ENCODE results near the gene ZNF835. TPM values are rescaled to one million over a fixed set of nuclear protein-coding genes. Genes with fewer than 3 reads are reported as not detected.

The ZNF835 gene
- total RNA-seq, 4 donors from 2014 or later, result 0.27 to 2.4 (median 0.71) TPM

DNA sequence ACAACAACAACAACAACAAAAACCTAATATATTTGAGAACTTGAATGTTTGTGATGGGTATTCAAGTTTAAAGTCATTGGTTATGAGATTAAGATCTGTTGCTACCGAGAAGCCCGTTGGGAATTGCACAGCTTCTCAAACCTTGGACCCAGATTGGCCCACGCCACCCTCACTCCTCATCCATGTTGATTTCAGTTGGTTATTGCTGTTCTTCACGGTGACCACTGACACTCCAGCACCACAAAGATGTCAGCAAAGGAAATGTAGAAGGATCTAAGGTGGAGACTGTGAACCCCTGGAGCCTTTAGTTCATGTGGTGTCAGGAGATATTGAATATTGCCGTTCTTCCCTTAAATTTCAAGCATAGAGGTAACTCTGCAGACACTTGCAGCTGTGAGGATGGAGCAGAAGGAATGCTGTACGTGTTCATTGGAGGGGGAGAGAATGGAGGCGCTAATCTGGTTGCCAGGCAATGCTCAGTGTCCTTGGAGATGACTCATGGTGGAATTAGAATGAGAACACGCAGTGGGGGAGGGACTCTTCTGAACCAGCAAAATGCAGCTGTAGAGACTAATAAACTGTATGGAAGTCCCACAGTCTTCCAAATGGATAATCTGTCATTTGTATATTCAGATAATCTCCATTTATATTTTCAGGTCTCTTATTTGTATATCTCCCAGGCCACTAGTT lies 20.8 kb upstream of the ZNF835 start:
- TF ChIP-seq, protein P1, sequence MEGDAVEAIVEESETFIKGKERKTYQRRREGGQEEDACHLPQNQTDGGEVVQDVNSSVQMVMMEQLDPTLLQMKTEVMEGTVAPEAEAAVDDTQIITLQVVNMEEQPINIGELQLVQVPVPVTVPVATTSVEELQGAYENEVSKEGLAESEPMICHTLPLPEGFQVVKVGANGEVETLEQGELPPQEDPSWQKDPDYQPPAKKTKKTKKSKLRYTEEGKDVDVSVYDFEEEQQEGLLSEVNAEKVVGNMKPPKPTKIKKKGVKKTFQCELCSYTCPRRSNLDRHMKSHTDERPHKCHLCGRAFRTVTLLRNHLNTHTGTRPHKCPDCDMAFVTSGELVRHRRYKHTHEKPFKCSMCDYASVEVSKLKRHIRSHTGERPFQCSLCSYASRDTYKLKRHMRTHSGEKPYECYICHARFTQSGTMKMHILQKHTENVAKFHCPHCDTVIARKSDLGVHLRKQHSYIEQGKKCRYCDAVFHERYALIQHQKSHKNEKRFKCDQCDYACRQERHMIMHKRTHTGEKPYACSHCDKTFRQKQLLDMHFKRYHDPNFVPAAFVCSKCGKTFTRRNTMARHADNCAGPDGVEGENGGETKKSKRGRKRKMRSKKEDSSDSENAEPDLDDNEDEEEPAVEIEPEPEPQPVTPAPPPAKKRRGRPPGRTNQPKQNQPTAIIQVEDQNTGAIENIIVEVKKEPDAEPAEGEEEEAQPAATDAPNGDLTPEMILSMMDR (IDR thresholded peaks at IDR 0.05 in 4 of 5, conservative IDR thresholded peaks at IDR 0.05 in 1 of 5), result no peak
- no peak for TF ChIP-seq POLR2A (IDR thresholded peaks at IDR 0.05)
- Histone ChIP-seq H3K27me3 (no peaks in the 10 kb centered on the region), H3K36me3 (no peaks in the 10 kb centered on the region), H3K4me1 (no peaks in the 10 kb centered on the region), H3K4me3 (no peak overlapping the region), H3K27ac (no peak overlapping the region), H3K9me3 (no peaks in the 10 kb centered on the region)
- ATAC-seq (no peak), DNase-seq (no peak)
- intact Hi-C loops (cut with DNase I; ENCODE audit: low total_unique reads) (no loop called here), in situ Hi-C loops (cut with MboI; ENCODE audit: low sequenced_read_pairs in 4 of 4) (no loop called here)

DNA sequence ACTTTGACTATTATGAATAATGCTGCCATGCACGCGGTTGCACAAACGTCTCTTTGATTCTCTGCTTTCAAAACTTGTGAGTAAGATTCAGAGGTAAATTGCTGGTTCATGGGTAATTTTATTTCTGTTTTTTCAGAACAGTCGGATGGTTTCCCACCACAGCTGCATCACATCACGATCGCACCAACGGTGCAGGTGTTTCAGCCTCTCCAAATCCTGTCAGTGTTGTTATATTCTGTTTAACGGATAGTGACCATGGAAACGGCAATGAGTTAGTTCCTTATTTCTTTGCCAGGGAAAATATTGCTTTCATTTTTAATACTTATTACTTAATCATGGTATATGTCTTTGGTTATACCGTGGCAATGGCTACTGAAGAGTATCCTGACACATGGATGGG lies 19.1 kb upstream of the ZNF835 start:
- H3K27me3 ChIP-seq, result no peaks in the 10 kb centered on the region
- no peak for ATAC-seq
- no peak for TF ChIP-seq POLR2A (IDR thresholded peaks at IDR 0.05)
- TF ChIP-seq, protein P1 (IDR thresholded peaks at IDR 0.05 in 4 of 5, conservative IDR thresholded peaks at IDR 0.05 in 1 of 5), result no peak
- no peak for DNase-seq
- H3K9me3 ChIP-seq, result no peaks in the 10 kb centered on the region
- no peak overlapping the region for H3K27ac ChIP-seq
- H3K4me3 ChIP-seq, result no peak overlapping the region
- H3K36me3 ChIP-seq, result no peaks in the 10 kb centered on the region
- in situ Hi-C loops (cut with MboI; ENCODE audit: low sequenced_read_pairs in 4 of 4) (no loop called here), intact Hi-C loops (cut with DNase I; ENCODE audit: low total_unique reads) (no loop called here)
- H3K4me1 ChIP-seq, result no peaks in the 10 kb centered on the region

DNA sequence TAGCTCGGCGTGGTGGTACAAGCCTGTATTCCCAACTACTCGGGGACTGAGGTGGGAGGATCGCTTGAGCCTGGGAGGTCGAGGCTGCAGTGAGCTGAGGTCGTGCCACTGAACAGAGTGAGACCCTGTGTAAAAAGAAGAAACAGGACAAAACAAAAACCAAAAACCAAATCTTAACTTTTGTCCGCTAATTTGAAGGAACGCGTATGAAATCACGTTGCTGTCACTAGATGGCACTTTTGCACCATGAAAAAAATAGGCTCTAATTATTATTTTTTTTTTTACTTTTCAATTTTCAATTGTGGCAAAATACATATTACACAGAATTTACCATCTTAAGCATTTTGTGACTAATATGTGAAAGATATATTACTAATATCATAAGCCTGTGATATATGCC lies 17.6 kb upstream of the ZNF835 start:
- intact Hi-C loops (cut with DNase I; ENCODE audit: low total_unique reads), result no loop called here
- in situ Hi-C loops (cut with MboI; ENCODE audit: low sequenced_read_pairs in 4 of 4), result no loop called here
- no peak for ATAC-seq
- Histone ChIP-seq H3K27ac (no peak overlapping the region), H3K36me3 (no peaks in the 10 kb centered on the region), H3K4me3 (no peak overlapping the region), H3K27me3 (no peaks in the 10 kb centered on the region), H3K4me1 (no peaks in the 10 kb centered on the region), H3K9me3 (no peaks in the 10 kb centered on the region)
- DNase-seq, result no peak
- TF ChIP-seq POLR2A (IDR thresholded peaks at IDR 0.05), result no peak
- TF ChIP-seq, protein P1 (IDR thresholded peaks at IDR 0.05 in 4 of 5, conservative IDR thresholded peaks at IDR 0.05 in 1 of 5), result no peak

DNA sequence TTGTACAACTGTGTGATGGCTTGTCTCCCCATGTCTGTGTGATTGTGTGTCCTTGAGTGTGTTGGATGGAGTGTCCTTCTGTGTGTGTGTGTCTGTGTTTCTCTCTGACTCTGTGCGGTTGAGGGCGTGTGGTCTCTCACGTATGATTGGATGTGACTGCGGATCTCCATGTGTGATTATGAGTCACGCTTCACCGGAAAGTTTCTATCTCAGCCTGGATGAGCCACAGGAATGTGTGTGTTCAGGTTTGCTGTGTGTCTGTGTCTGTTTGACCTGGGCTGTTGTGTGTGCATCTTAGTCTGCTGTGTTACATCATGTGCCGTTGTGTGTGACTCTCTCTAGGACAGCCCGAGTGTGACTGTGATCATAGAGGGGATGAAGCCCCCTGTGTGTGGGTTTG lies 15.5 kb upstream of the ZNF835 start:
- no peaks in the 10 kb centered on the region for H3K27me3 ChIP-seq
- no peak for ATAC-seq
- in situ Hi-C loops (cut with MboI; ENCODE audit: low sequenced_read_pairs in 4 of 4) (no loop called here), intact Hi-C loops (cut with DNase I; ENCODE audit: low total_unique reads) (no loop called here)
- no peak overlapping the region for H3K27ac ChIP-seq
- TF ChIP-seq, protein P1 (IDR thresholded peaks at IDR 0.05 in 4 of 5, conservative IDR thresholded peaks at IDR 0.05 in 1 of 5), result no peak
- no peak for TF ChIP-seq POLR2A (IDR thresholded peaks at IDR 0.05)
- H3K4me1 ChIP-seq, result no peaks in the 10 kb centered on the region
- no peaks in the 10 kb centered on the region for H3K9me3 ChIP-seq
- no peaks in the 10 kb centered on the region for H3K36me3 ChIP-seq
- H3K4me3 ChIP-seq, result no peak overlapping the region
- DNase-seq, result no peak

DNA sequence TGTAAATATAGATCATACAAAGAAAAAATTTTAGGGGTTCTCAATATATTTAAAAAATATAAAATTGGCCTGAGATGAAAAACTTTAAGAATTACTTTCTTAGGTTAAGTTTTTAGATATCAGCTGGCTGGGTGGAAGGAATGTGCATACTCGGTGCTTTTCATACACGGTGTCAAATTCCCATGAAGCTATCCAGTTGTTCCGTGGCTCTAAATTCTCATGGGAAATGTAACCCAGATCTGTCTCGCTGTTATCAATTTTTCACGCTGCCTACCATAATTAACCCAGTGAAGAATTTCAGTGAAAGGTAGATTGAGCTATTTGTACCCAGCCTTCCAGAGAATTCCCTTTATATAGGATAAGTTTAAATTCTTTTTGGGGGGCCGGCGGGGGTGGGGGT lies 11.6 kb upstream of the ZNF835 start:
- Histone ChIP-seq H3K4me3 (no peak overlapping the region), H3K27ac (no peak overlapping the region), H3K4me1 (no peaks in the 10 kb centered on the region), H3K9me3 (no peaks in the 10 kb centered on the region), H3K36me3 (no peaks in the 10 kb centered on the region), H3K27me3 (no peaks in the 10 kb centered on the region)
- ATAC-seq (no peak), DNase-seq (no peak)
- in situ Hi-C loops (cut with MboI; ENCODE audit: low sequenced_read_pairs in 4 of 4), result no loop called here
- intact Hi-C loops (cut with DNase I; ENCODE audit: low total_unique reads), result no loop called here
- TF ChIP-seq POLR2A (IDR thresholded peaks at IDR 0.05), result no peak
- TF ChIP-seq, protein P1 (IDR thresholded peaks at IDR 0.05 in 4 of 5, conservative IDR thresholded peaks at IDR 0.05 in 1 of 5), result no peak

Measured in gastrocnemius medialis (tissue), 4 donors.